CD1c-positive myeloid dendritic cell (primary cell): ENCODE measurements around the gene CERS3.

Experiments used
- DNase-seq: peaks from one replicate; pipeline ENCODE4 v3.0.0-alpha.2; 2016; ENCODE audit errors: extremely low spot score

Gene CERS3

DNA sequence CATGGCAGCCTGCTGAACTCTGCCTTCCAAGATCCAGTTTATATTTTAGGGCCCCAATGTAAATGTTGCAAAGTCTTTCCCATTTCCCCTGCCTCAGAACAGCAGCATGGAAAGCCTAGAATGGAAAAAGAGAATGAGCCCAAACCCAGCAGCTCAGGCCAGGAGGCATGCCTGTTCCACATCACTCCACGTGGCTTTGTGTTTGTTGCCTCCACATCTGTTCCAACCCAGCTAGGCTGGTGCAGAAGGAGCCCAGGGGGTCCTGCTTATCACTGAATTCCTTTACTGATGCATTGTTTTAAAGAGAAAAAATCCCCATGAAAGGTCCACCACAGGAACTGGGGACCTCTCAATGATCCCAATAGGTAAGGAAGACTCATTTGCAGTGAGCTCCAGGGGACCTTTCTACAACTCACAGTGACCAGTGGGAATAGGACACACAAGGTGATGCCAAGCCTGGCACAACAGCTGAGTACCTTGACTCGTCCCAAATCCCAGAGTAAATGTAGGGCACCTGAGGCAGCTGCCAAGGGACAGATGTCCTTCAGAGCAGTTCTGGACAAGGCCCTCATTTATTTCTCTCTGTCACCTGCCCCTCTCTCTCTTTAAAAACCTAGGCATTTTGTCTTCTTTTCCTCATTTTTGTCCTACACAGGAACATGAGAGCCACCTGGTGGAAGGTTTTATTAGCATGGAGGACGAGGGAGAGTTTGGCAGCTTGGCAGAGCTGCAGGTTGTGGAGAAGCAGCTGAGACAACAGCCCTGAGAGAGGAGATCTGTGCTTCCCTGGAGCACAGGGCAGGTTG is 145.2 kb downstream of the CERS3 start:
- DNase-seq, result peak; percentile 40

DNA sequence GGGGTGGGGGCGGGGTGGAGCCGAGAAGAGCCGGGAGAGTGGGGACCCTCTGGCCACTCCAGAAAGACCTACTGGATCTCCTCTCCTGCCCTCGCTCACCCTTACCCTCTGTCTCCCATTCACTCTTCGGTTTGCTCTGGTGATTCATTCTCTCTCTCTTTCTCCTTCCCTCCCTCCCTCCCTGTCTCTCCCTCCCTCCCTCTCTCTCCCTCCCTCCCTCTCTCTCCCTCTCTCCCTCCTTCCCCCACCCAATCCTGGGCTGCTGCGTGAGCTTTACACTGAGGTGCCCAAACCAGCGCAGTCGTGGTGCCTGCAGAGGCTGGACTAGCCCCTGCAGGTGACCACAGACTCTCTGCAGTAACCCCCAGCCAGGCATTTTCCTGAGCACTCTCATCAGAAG is 154.8 kb downstream of the CERS3 start:
- DNase-seq, result no peak

DNA sequence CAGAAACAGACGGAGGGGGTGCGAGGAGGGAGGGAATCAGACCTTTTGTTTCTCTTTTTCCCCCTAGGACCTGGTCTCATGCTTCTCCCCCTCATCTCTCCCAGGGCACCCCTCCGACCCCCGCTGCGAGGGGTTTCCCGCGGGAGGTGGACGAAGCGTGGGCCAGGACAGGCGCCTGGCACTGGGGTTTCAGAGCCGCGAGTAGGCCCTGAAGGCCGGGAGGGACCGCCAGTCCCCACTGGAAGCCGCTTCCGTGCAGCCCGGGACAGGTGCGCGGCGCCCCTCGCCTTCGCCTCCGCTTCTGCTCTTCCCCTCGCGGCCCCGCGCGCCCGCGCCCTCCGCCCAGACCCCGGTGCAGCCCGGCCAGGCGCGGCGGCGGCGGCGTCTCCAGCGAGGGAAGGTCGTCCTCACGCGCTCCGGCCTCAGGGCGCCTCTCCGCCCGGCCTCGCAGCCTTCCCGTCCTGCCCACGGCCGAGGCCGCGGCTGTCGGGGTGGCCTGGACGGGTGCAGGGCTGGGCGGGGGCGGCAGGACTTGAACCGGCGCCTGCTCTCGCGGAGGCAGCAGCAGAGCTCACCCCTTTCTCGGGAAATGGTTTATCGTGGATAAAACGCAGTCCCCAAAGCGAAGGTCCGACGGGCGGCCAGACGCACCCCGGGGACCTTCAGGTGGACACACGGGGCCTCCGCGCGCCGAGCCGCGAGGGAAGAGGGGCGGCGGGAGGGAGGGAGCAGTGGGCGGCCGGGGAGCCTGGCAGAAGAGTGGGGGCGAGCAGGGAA is 155.4 kb downstream of the CERS3 start:
- DNase-seq, result no peak

DNA sequence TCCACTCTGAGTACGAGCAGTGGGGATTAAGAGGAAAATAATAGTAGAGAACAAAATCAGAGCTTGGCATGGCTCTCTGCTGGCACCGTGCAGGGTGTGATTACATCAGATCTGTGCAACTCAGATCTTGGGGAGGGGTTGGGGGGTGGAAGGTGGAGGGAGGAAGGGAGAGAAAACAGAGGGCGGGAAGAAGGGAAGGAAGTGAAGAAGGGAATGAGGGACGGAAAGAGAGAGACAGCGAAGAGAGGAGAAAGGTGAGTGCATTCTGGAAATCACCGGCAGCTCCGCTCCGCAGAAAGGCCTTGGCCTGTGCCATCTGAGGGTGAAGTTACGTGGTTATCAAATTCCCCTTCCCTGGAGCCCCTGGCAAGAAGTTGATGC is 156.0 kb downstream of the CERS3 start:
- no peak for DNase-seq

DNA sequence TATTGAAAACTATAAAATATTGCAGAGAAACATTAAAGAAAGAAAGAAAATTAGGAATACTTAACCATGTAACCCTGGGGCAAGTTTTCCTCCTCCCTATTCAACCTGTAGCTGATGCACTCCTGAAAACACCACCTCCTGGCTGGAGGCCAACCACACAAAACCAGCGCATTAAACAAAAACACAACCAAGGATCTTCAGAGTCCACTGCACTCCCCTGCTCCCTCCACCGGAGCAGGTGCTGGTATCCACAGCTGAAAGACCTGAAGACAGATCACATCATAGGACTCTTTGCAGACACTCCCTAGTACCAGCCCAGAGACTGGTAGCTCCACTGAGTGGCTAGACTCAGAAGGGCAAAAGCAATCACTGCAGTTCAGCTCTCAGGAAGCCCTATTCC is 173.4 kb downstream of the CERS3 start:
- DNase-seq, result no peak

DNA sequence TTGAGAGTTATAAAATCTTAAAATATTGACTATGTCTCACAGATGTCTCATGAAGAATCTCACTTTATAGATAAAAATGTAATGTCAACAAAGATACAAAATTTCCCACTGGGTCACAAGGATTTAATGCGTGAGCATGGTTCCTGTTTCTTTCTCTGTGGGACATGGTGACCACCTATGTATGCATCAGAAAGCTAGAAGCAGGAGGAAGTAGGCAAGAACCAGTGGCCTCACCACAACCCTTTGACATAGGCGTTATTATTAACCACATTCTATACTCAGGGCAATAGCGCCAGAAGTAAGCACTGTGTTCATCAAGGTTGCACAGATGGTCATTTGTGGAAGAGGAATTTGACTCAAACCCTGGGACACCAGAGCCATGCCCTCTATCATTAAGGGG is 175.3 kb downstream of the CERS3 start:
- peak; percentile 50 for DNase-seq

DNA sequence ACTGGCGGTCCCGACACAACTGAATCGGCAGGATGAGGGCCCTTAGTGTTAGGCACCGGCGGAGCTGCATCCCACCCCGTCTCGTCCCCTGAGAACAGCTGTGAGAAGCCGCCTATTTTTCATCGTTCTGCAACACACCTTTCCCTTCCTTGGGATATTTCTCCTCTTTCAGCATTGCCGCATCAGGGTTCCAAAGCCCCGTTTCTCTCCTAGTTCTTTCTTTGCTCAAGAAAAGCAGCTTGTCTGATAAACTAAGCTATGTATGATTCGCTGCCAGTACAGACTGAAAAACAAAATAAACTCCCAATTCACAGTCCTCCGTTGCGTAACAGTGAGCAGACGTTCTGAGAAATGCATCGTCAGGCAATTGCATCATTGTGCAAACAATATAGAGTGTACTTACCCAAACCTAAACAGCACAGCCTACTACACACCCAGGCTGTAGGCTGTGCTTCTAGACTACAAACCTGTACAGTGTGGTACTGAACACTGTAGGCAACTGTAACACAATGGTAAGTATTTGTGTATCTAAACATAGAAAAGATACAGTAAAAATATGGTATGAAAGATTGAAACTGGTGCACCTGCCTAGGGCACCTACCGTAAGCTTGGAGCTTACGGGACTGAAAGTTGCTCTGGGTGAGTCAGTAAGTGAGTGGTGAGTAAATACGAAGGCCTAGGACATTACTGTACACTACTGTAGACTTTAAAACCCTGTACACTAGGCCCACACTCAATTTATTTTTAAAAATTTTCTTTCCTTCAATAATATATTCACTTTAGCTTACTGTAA is 178.1 kb downstream of the CERS3 start:
- DNase-seq, result peak; percentile 55
